HepG2 (cell line): ENCODE measurements around the gene FABP1. TPM values are rescaled to one million over a fixed set of nuclear protein-coding genes. Genes with fewer than 3 reads are reported as not detected.
A peak's percentile ranks its signal among the peaks of the same experiment; 100 is the strongest.

Source experiments
- ASH2L ChIP-seq: fragments of 300-600, 200-600 bp; sonication (generic); IDR thresholded peaks from 2 replicates; pipeline ENCODE4 v1.7.0; 2017; ENCODE audit warnings: low read depth, mild to moderate bottlenecking, moderate library complexity, mixed read lengths, low read length; ENCODE audit not compliant: insufficient read length
- ELF1 ChIP-seq: sonication (generic); formaldehyde crosslinking; IDR thresholded peaks from 2 replicates; pipeline ENCODE4 v1.4.0; 2020; ENCODE audit warnings: missing genetic modification reagents
- HOXA5 ChIP-seq: sonication (generic); formaldehyde crosslinking; IDR thresholded peaks from 2 replicates; pipeline ENCODE4 v1.4.0; 2020; ENCODE audit warnings: missing genetic modification reagents
- IRX3 ChIP-seq: sonication (generic); formaldehyde crosslinking; IDR thresholded peaks from 2 replicates; pipeline ENCODE4 v1.8.1; 2023; ENCODE audit warnings: mild to moderate bottlenecking, low read depth, missing genetic modification reagents, borderline replicate concordance
- MED13 ChIP-seq: sonication (generic); formaldehyde crosslinking; IDR thresholded peaks from 2 replicates; pipeline ENCODE4 v1.5.0; 2020; ENCODE audit warnings: missing genetic modification reagents
- RXRA ChIP-seq: sonication (generic); formaldehyde crosslinking; IDR thresholded peaks from 2 replicates; pipeline ENCODE4 v1.5.1; 2020; ENCODE audit warnings: missing genetic modification reagents
- SMARCC2 ChIP-seq: fragments of 450-650 bp; IDR thresholded peaks from 2 replicates; pipeline ENCODE4 v1.6.1; 2017; ENCODE audit warnings: antibody characterized with exemption, mild to moderate bottlenecking
- SMYD3 ChIP-seq: sonication (generic); formaldehyde crosslinking; IDR thresholded peaks from 2 replicates; pipeline ENCODE4 v1.8.1; 2023; ENCODE audit warnings: mild to moderate bottlenecking, missing genetic modification reagents
- STAG1 ChIP-seq: sonication (generic); formaldehyde crosslinking; IDR thresholded peaks from 2 replicates; pipeline ENCODE4 v1.4.0; 2020; ENCODE audit warnings: missing genetic modification reagents
- ZBTB21 ChIP-seq: sonication (generic); formaldehyde crosslinking; IDR thresholded peaks from 2 replicates; pipeline ENCODE4 v1.4.0; 2020; ENCODE audit warnings: missing genetic modification reagents
- ZNF224 ChIP-seq: sonication (generic); formaldehyde crosslinking; IDR thresholded peaks from 2 replicates; pipeline ENCODE4 v1.5.0; 2020; ENCODE audit warnings: mild to moderate bottlenecking, missing genetic modification reagents
- ZNF235 ChIP-seq: sonication (generic); formaldehyde crosslinking; IDR thresholded peaks from 2 replicates; pipeline ENCODE4 v1.8.1; 2023; ENCODE audit warnings: mild to moderate bottlenecking, missing genetic modification reagents, borderline replicate concordance
- ZNF337 ChIP-seq: sonication (generic); formaldehyde crosslinking; IDR thresholded peaks from 2 replicates; pipeline ENCODE4 v1.5.1; 2020; ENCODE audit warnings: missing genetic modification reagents, low read depth, mild to moderate bottlenecking, borderline replicate concordance
- ZNF44 ChIP-seq: sonication (generic); formaldehyde crosslinking; IDR thresholded peaks from 2 replicates; pipeline ENCODE4 v1.5.1; 2020; ENCODE audit warnings: mild to moderate bottlenecking, missing genetic modification reagents
- polyA plus RNA-seq, 8 experiments: library from polyadenylated mRNA; depleted of rRNA in 3 of 8; stranded (reverse) in 7 of 8; unstranded in 1 of 8; fragments of >200 nt; fragmentation: Illumina TruSeq in 4 of 8; extraction: Trizol in 4 of 8; gene quantifications; 2 replicates each; pipeline versions ENCODE4 v1.2.1 to v1.2.3, GENCODE V29; 2011 to 2016; ENCODE audit warnings: low read depth in 4 of 8, missing spikeins in 1 of 8, mixed read lengths in 1 of 8; ENCODE audit not compliant: insufficient read depth in 1 of 8
- total RNA-seq, 5 experiments: library from RNA; depleted of rRNA; stranded (reverse); fragments of >200 nt; fragmentation: Illumina TruSeq; extraction: Trizol; gene quantifications; 2 replicates each; pipeline ENCODE4 v1.2.3, GENCODE V29; 2016; ENCODE audit warnings: low read depth in 1 of 5
- TF ChIP-seq, protein P1 (sequence below): sonication (generic); formaldehyde crosslinking; IDR thresholded peaks from 2 replicates; pipeline ENCODE4 v1.5.1; 2020; ENCODE audit warnings: missing genetic modification reagents, mild to moderate bottlenecking, borderline replicate concordance
- TF ChIP-seq, protein P2 (sequence below): sonication (generic); formaldehyde crosslinking; IDR thresholded peaks from 2 replicates; pipeline ENCODE4 v1.5.0; 2020; ENCODE audit warnings: mild to moderate bottlenecking, missing genetic modification reagents
- TF ChIP-seq, protein P3 (sequence below): IDR thresholded peaks from 2 replicates; pipeline ENCODE4 v1.6.1; 2016; ENCODE audit warnings: low read depth, control low read depth
- TF ChIP-seq, protein P4 (sequence below): sonication (generic); formaldehyde crosslinking; IDR thresholded peaks from one replicate; pipeline ENCODE4 v1.5.1; 2020; ENCODE audit warnings: mild to moderate bottlenecking, missing genetic modification reagents; ENCODE audit errors: not compliant biosample characterization

FABP1 gene
- total and polyA plus RNA-seq, 2 of the 13 experiments (the other 11 are each of a cell fraction or from before 2014, with no cell fraction given) = 644 to 1,608 TPM

DNA sequence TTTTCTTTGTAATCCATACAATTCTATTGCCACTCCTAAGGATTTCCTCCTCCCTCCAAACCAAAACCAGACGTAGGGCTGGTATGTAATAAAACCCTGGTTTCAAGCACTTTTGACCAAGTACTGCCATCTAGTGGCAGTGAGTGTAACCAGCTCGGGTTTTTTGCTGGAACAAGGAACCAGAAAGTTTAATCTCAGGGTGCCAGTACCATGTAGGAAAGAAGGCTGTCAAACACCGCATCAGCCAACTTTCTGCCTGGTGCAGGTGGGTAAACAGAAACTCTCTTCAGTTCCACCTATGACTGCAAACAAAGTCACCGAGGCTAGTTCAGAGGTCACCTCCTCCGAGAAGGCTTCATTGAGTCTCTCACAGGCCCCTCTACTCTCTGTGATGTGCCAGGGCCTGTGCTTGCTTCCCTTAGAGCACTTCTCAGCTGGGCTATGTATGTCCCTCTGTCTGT lies 32.1 kb upstream of the FABP1 start (continued):
- TF ChIP-seq, protein P1, sequence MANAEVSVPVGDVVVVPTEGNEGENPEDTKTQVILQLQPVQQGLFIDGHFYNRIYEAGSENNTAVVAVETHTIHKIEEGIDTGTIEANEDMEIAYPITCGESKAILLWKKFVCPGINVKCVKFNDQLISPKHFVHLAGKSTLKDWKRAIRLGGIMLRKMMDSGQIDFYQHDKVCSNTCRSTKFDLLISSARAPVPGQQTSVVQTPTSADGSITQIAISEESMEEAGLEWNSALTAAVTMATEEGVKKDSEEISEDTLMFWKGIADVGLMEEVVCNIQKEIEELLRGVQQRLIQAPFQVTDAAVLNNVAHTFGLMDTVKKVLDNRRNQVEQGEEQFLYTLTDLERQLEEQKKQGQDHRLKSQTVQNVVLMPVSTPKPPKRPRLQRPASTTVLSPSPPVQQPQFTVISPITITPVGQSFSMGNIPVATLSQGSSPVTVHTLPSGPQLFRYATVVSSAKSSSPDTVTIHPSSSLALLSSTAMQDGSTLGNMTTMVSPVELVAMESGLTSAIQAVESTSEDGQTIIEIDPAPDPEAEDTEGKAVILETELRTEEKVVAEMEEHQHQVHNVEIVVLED (CRISPR knock-in tag) = no peak
- TF ChIP-seq IRX3 (CRISPR knock-in tag) = no peak
- TF ChIP-seq SMARCC2 = no peak
- TF ChIP-seq ZBTB21 = no peak
- TF ChIP-seq ASH2L = no peak
- TF ChIP-seq RXRA (CRISPR knock-in tag) = no peak; the same call in 1 of the 2 replicates
- no peak for TF ChIP-seq SMYD3 (CRISPR knock-in tag)
- TF ChIP-seq, protein P2, sequence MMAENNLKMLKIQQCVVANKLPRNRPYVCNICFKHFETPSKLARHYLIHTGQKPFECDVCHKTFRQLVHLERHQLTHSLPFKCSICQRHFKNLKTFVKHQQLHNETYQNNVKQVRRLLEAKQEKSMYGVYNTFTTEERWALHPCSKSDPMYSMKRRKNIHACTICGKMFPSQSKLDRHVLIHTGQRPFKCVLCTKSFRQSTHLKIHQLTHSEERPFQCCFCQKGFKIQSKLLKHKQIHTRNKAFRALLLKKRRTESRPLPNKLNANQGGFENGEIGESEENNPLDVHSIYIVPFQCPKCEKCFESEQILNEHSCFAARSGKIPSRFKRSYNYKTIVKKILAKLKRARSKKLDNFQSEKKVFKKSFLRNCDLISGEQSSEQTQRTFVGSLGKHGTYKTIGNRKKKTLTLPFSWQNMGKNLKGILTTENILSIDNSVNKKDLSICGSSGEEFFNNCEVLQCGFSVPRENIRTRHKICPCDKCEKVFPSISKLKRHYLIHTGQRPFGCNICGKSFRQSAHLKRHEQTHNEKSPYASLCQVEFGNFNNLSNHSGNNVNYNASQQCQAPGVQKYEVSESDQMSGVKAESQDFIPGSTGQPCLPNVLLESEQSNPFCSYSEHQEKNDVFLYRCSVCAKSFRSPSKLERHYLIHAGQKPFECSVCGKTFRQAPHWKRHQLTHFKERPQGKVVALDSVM (CRISPR knock-in tag) = no peak
- TF ChIP-seq, protein P3, sequence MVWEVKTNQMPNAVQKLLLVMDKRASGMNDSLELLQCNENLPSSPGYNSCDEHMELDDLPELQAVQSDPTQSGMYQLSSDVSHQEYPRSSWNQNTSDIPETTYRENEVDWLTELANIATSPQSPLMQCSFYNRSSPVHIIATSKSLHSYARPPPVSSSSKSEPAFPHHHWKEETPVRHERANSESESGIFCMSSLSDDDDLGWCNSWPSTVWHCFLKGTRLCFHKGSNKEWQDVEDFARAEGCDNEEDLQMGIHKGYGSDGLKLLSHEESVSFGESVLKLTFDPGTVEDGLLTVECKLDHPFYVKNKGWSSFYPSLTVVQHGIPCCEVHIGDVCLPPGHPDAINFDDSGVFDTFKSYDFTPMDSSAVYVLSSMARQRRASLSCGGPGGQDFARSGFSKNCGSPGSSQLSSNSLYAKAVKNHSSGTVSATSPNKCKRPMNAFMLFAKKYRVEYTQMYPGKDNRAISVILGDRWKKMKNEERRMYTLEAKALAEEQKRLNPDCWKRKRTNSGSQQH = 0 out of 2 replicates have a peak, but pooled peaks have one; percentile 39
- TF ChIP-seq MED13 = no peak
- no peak for TF ChIP-seq ELF1 (CRISPR knock-in tag)
- TF ChIP-seq, protein P4, sequence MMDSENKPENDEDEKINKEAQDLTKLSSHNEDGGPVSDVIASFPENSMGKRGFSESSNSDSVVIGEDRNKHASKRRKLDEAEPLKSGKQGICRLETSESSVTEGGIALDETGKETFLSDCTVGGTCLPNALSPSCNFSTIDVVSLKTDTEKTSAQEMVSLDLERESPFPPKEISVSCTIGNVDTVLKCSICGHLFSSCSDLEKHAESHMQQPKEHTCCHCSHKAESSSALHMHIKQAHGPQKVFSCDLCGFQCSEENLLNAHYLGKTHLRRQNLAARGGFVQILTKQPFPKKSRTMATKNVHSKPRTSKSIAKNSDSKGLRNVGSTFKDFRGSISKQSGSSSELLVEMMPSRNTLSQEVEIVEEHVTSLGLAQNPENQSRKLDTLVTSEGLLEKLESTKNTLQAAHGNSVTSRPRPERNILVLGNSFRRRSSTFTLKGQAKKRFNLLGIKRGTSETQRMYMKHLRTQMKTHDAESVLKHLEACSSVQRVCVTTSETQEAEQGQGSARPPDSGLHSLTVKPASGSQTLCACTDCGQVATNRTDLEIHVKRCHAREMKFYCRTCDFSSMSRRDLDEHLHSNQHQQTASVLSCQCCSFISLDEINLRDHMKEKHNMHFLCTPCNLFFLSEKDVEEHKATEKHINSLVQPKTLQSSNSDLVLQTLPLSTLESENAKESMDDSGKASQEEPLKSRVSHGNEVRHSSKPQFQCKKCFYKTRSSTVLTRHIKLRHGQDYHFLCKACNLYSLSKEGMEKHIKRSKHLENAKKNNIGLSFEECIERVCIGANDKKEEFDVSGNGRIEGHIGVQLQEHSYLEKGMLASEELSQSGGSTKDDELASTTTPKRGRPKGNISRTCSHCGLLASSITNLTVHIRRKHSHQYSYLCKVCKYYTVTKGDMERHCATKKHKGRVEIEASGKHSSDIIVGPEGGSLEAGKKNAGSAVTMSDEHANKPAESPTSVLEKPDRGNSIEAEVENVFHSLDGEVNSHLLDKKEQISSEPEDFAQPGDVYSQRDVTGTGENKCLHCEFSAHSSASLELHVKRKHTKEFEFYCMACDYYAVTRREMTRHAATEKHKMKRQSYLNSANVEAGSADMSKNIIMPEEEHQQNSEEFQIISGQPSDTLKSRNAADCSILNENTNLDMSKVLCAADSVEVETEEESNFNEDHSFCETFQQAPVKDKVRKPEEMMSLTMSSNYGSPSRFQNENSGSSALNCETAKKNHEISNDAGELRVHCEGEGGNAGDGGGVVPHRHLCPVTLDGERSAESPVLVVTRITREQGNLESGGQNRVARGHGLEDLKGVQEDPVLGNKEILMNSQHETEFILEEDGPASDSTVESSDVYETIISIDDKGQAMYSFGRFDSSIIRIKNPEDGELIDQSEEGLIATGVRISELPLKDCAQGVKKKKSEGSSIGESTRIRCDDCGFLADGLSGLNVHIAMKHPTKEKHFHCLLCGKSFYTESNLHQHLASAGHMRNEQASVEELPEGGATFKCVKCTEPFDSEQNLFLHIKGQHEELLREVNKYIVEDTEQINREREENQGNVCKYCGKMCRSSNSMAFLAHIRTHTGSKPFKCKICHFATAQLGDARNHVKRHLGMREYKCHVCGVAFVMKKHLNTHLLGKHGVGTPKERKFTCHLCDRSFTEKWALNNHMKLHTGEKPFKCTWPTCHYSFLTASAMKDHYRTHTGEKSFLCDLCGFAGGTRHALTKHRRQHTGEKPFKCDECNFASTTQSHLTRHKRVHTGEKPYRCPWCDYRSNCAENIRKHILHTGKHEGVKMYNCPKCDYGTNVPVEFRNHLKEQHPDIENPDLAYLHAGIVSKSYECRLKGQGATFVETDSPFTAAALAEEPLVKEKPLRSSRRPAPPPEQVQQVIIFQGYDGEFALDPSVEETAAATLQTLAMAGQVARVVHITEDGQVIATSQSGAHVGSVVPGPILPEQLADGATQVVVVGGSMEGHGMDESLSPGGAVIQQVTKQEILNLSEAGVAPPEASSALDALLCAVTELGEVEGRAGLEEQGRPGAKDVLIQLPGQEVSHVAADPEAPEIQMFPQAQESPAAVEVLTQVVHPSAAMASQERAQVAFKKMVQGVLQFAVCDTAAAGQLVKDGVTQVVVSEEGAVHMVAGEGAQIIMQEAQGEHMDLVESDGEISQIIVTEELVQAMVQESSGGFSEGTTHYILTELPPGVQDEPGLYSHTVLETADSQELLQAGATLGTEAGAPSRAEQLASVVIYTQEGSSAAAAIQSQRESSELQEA = no peak
- no peak for TF ChIP-seq ZNF235 (CRISPR knock-in tag)
- no peak for TF ChIP-seq ZNF44
- no peak for TF ChIP-seq ZNF337 (CRISPR knock-in tag)
- TF ChIP-seq STAG1 (CRISPR knock-in tag) = peak; percentile 98
- no peak for TF ChIP-seq HOXA5 (CRISPR knock-in tag)
- TF ChIP-seq ZNF224 = no peak
